Measurements from ENCODE around the gene ZDHHC16. TPM values are rescaled to one million over a fixed set of nuclear protein-coding genes. Genes with fewer than 3 reads are reported as not detected.

ZDHHC16 gene
- total and polyA plus RNA-seq, 12 donors, result 13.4 to 49.6 (median 19.2) TPM

DNA sequence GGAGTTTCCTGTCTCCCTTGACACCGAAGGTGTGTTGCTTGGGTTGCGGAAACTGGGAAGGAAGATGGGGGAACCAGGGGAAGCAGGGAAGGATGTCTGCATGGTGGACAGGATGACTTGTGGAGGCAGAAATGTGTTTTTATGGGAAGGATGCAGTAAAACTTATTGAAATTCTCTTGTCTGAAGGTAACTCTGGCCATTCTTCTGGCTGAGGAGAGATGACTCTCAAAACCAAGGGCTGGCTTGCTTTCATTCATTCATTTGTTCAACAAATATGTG lies 54.3 kb downstream of the ZDHHC16 start:
- Histone ChIP-seq H3K27me3 (no peaks in the 10 kb centered on the region), H3K4me3 (peak overlapping the region in 8 of 10 donors; percentile 77 to 100 (median 92)), H3K27ac (peak overlapping the region in 8 of 10 donors; percentile 91 to 97 (median 94)), H3K36me3 (peaks cover 0 to 8% (median 0%) of the 10 kb centered on the region in 9 donors), H3K4me1 (peaks cover 8 to 79% (median 52%) of the 10 kb centered on the region in 9 donors), H3K9me3 (no peaks in the 10 kb centered on the region)
- intact Hi-C loops (cut with DNase I), result loop anchor here in 3 of 10 donors (5.0 kb wide), 2 partner anchors 42 to 52 kb away; no protein-coding TSS in a partner anchor
- TF ChIP-seq, protein P1, sequence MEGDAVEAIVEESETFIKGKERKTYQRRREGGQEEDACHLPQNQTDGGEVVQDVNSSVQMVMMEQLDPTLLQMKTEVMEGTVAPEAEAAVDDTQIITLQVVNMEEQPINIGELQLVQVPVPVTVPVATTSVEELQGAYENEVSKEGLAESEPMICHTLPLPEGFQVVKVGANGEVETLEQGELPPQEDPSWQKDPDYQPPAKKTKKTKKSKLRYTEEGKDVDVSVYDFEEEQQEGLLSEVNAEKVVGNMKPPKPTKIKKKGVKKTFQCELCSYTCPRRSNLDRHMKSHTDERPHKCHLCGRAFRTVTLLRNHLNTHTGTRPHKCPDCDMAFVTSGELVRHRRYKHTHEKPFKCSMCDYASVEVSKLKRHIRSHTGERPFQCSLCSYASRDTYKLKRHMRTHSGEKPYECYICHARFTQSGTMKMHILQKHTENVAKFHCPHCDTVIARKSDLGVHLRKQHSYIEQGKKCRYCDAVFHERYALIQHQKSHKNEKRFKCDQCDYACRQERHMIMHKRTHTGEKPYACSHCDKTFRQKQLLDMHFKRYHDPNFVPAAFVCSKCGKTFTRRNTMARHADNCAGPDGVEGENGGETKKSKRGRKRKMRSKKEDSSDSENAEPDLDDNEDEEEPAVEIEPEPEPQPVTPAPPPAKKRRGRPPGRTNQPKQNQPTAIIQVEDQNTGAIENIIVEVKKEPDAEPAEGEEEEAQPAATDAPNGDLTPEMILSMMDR (IDR thresholded peaks at IDR 0.05), result no peak
- WGBS, 2 donors, result 63 to 70% methylated on average over 2 of the region's 2 CpGs
- DNase-seq (no peak), ATAC-seq (no peak)

DNA sequence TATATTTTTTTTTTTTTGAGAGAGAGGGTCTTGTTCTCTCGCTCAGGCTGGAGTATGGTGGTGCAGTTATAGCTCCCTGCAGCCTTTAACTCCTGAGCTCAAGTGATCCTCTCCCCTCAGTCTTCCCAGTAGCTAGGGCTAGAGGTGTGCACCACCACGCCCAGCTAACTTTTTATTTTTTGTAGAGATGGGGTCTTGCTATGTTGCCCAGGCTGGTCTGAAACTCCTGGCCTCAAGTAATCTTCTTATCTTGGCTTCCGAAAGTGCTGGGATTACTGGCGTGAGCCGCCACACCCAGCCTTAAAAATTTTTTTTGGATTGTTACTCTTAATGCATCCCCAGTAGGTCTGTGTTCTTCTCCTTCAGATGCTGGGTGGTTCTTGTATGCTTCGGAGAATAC lies 56.9 kb downstream of the ZDHHC16 start:
- peaks cover 3 to 58% (median 36%) of the 10 kb centered on the region in 9 donors for H3K4me1 ChIP-seq
- intact Hi-C loops (cut with DNase I), result loop anchor here in 3 of 10 donors (5.0 kb wide), 2 partner anchors 39 to 49 kb away; no protein-coding TSS in a partner anchor
- no peak overlapping the region for H3K4me3 ChIP-seq
- no peaks in the 10 kb centered on the region for H3K36me3 ChIP-seq
- WGBS, 2 donors, result 88 to 89% methylated on average over 6 of the region's 6 CpGs
- TF ChIP-seq, protein P1 (IDR thresholded peaks at IDR 0.05), result no peak
- ATAC-seq (no peak), DNase-seq (no peak)
- H3K27me3 ChIP-seq, result no peaks in the 10 kb centered on the region
- no peaks in the 10 kb centered on the region for H3K9me3 ChIP-seq
- H3K27ac ChIP-seq, result peak overlapping the region in 6 of 10 donors; percentile 26 to 69 (median 46)

DNA sequence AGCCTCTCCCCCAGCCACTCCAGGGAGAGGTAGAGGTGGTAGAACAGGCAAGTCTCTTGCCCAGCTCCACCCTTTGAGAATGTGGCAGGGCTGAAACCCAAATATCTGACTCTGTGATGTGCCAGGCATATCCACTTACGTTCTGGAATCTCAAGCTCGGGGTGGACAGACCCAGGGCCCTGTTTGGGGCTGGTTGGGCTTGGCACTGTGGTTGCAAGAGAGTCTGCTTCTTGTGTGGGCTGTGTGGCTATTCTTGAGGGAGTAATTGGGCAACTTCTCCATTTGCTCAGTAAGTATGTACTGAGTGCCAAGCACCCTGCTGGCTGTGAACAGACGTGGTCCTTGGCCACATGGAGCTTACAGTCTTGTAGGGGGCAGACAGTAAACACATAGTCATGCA lies 57.4 kb downstream of the ZDHHC16 start:
- intact Hi-C loops (cut with DNase I), result loop anchor here in 3 of 10 donors (5.0 kb wide), 2 partner anchors 39 to 49 kb away; no protein-coding TSS in a partner anchor
- Histone ChIP-seq H3K36me3 (no peaks in the 10 kb centered on the region), H3K4me3 (no peak overlapping the region), H3K4me1 (peaks cover 3 to 58% (median 36%) of the 10 kb centered on the region in 9 donors), H3K27ac (peak overlapping the region in 7 of 10 donors; percentile 26 to 69 (median 52)), H3K27me3 (no peaks in the 10 kb centered on the region), H3K9me3 (no peaks in the 10 kb centered on the region)
- peak in 5 of 8 donors; percentile 7 to 47 (median 7) for ATAC-seq
- peak; percentile 49 to 59 for DNase-seq
- 54 to 56% methylated on average over 3 of the region's 3 CpGs for WGBS, 2 donors
- TF ChIP-seq, protein P1 (IDR thresholded peaks at IDR 0.05), result no peak

DNA sequence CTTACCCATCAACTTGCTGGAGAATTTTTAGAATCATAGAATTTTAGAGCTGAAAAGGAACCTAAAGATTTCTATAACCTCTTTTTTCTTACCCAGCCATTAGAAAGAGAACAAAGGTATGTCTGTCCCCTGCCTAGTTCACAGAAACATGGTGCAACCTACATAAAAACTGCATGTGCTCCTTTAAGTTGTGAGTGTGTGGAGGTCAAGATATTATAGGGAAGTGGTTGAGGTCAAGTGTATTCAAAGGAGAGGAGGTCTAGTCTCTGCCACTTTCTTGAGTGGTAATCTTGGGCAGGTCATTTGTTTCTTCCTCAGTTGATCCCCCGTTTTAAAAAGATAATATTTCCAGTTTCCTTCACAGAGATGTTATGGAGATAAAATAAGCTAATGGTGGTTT lies 59.2 kb downstream of the ZDHHC16 start:
- intact Hi-C loops (cut with DNase I), result no loop called here
- Histone ChIP-seq H3K9me3 (no peaks in the 10 kb centered on the region), H3K36me3 (no peaks in the 10 kb centered on the region), H3K27ac (no peak overlapping the region), H3K4me1 (peaks cover 3 to 53% (median 34%) of the 10 kb centered on the region in 9 donors), H3K4me3 (no peak overlapping the region), H3K27me3 (no peaks in the 10 kb centered on the region)
- whole genome bisulfite sequencing, 2 donors, result 82 to 90% methylated on average over 1 of the region's 1 CpG
- ATAC-seq (no peak), DNase-seq (no peak)
- TF ChIP-seq, protein P1 (IDR thresholded peaks at IDR 0.05), result no peak
